Measurements from ENCODE around the gene RNF157. TPM values are rescaled to one million over a fixed set of nuclear protein-coding genes. Genes with fewer than 3 reads are reported as not detected.
A peak's percentile ranks its signal among the peaks of the same experiment; 100 is the strongest.

Gene RNF157
- total and polyA plus RNA-seq, 9 of the 15 experiments (the other 6 are each of a cell fraction or from before 2014, with no cell fraction given), result 8.1 to 31.7 (median 20.8) TPM

DNA sequence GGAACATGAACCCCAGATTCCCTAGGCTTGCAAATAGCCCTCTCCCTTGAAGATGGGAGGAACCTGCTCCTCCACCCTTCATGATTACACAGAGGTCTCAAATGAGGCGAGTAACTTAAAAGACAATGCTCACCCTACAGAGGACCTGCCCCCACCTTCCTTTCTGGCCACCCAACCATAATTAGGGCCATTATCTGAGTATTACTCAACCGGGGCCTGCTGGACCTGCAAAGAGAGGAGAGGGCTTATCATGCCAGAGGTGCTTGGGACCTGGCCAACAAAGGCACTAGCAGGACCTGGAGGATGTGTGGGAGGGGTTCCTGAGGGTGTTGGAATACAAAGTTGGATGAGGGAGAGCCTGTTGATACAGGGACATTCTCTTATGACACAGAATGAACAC, 42.4 kb downstream of the RNF157 start (continued):
- TF ChIP-seq, protein P1, sequence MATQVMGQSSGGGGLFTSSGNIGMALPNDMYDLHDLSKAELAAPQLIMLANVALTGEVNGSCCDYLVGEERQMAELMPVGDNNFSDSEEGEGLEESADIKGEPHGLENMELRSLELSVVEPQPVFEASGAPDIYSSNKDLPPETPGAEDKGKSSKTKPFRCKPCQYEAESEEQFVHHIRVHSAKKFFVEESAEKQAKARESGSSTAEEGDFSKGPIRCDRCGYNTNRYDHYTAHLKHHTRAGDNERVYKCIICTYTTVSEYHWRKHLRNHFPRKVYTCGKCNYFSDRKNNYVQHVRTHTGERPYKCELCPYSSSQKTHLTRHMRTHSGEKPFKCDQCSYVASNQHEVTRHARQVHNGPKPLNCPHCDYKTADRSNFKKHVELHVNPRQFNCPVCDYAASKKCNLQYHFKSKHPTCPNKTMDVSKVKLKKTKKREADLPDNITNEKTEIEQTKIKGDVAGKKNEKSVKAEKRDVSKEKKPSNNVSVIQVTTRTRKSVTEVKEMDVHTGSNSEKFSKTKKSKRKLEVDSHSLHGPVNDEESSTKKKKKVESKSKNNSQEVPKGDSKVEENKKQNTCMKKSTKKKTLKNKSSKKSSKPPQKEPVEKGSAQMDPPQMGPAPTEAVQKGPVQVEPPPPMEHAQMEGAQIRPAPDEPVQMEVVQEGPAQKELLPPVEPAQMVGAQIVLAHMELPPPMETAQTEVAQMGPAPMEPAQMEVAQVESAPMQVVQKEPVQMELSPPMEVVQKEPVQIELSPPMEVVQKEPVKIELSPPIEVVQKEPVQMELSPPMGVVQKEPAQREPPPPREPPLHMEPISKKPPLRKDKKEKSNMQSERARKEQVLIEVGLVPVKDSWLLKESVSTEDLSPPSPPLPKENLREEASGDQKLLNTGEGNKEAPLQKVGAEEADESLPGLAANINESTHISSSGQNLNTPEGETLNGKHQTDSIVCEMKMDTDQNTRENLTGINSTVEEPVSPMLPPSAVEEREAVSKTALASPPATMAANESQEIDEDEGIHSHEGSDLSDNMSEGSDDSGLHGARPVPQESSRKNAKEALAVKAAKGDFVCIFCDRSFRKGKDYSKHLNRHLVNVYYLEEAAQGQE (IDR thresholded peaks at IDR 0.05; ENCODE audit: borderline replicate concordance), result peak; percentile 15; the same call in 1 of the 2 replicates
- TF ChIP-seq, protein P1 (CRISPR knock-in tag; IDR thresholded peaks at IDR 0.05; ENCODE audit: low read depth), result no peak
- TF ChIP-seq TAF1 (IDR thresholded peaks at IDR 0.05; ENCODE audit: control insufficient read depth, extremely low read depth, insufficient read depth, low read length, severe bottlenecking) (no peak), EHMT2 (IDR thresholded peaks at IDR 0.05) (peak; percentile 44; the same call in 1 of the 2 replicates), TAF7 (tag; IDR thresholded peaks at IDR 0.05) (no peak), GATA2 (CRISPR knock-in tag; IDR thresholded peaks at IDR 0.05) (no peak), XRCC5 (IDR thresholded peaks at IDR 0.05; ENCODE audit: low read depth, low read length) (no peak), CTBP1 (IDR thresholded peaks at IDR 0.05; ENCODE audit: borderline replicate concordance) (peak; percentile 51; the same call in 1 of the 2 replicates), EGR1 (conservative IDR thresholded peaks at IDR 0.05) (0 out of 2 replicates have a peak, but pooled peaks have one; percentile 21), ZNF668 (CRISPR knock-in tag; IDR thresholded peaks at IDR 0.05) (no peak), ZNF121 (CRISPR knock-in tag; conservative IDR thresholded peaks at IDR 0.05) (no peak), NFIC (IDR thresholded peaks at IDR 0.05) (peak; percentile 86), ZNF57 (CRISPR knock-in tag; IDR thresholded peaks at IDR 0.05) (no peak), PCBP1 (IDR thresholded peaks at IDR 0.05; ENCODE audit: low read depth, low read length, poor library complexity, severe bottlenecking) (no peak)
- TF ChIP-seq, protein P2, sequence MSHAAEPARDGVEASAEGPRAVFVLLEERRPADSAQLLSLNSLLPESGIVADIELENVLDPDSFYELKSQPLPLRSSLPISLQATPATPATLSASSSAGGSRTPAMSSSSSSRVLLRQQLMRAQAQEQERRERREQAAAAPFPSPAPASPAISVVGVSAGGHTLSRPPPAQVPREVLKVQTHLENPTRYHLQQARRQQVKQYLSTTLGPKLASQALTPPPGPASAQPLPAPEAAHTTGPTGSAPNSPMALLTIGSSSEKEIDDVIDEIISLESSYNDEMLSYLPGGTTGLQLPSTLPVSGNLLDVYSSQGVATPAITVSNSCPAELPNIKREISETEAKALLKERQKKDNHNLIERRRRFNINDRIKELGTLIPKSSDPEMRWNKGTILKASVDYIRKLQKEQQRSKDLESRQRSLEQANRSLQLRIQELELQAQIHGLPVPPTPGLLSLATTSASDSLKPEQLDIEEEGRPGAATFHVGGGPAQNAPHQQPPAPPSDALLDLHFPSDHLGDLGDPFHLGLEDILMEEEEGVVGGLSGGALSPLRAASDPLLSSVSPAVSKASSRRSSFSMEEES (CRISPR knock-in tag; IDR thresholded peaks at IDR 0.05), result no peak
- TF ChIP-seq, protein P3, sequence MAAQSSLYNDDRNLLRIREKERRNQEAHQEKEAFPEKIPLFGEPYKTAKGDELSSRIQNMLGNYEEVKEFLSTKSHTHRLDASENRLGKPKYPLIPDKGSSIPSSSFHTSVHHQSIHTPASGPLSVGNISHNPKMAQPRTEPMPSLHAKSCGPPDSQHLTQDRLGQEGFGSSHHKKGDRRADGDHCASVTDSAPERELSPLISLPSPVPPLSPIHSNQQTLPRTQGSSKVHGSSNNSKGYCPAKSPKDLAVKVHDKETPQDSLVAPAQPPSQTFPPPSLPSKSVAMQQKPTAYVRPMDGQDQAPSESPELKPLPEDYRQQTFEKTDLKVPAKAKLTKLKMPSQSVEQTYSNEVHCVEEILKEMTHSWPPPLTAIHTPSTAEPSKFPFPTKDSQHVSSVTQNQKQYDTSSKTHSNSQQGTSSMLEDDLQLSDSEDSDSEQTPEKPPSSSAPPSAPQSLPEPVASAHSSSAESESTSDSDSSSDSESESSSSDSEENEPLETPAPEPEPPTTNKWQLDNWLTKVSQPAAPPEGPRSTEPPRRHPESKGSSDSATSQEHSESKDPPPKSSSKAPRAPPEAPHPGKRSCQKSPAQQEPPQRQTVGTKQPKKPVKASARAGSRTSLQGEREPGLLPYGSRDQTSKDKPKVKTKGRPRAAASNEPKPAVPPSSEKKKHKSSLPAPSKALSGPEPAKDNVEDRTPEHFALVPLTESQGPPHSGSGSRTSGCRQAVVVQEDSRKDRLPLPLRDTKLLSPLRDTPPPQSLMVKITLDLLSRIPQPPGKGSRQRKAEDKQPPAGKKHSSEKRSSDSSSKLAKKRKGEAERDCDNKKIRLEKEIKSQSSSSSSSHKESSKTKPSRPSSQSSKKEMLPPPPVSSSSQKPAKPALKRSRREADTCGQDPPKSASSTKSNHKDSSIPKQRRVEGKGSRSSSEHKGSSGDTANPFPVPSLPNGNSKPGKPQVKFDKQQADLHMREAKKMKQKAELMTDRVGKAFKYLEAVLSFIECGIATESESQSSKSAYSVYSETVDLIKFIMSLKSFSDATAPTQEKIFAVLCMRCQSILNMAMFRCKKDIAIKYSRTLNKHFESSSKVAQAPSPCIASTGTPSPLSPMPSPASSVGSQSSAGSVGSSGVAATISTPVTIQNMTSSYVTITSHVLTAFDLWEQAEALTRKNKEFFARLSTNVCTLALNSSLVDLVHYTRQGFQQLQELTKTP (IDR thresholded peaks at IDR 0.05; ENCODE audit: low read depth in 1 of 2, partially characterized antibody in 2 of 2), result peak in 1 of 2 experiments; percentile 54
